ENCODE results near the gene LRRC1. TPM values are rescaled to one million over a fixed set of nuclear protein-coding genes. Genes with fewer than 3 reads are reported as not detected.

Gene LRRC1
- total and polyA plus RNA-seq, 2 donors (not counting 3 experiments of a cell fraction or from before 2014, with no cell fraction given) = 5.6 to 11.7 TPM

DNA sequence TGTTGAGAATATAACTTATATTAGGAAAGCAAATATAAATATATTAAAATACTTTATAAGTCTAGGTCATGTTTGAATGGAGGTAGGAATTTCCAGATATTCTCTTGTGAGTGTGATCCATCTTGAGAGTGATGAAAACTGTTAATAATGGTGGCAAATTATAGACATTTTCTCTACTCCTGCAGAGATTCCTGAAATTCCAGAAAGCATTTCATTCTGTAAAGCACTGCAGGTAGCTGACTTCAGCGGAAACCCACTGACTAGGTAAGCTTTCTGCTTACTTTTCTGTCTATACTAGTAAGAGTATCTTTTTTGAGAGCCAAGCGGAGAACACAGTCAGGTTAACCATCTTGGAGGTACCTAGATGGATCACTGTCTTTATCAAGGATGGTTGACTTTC, 84.0 kb downstream of the LRRC1 start:
- no peaks in the 10 kb centered on the region for H4K20me1 ChIP-seq (replicated peaks; ENCODE audit: control insufficient read depth, extremely low read depth, insufficient read depth, low read length)
- H3K79me2 ChIP-seq (ENCODE audit: control insufficient read depth, insufficient read depth, low read length) = no peaks in the 10 kb centered on the region
- H3K36me3 ChIP-seq (ENCODE audit: control insufficient read depth in 2 of 2, extremely low read depth in 1 of 2, insufficient read depth in 2 of 2, low read length in 2 of 2) = no peaks in the 10 kb centered on the region
- CTCF ChIA-PET = interaction anchor here (0.9 kb wide), 1 partner anchor 150 kb away, joined by 3 read pairs; no protein-coding TSS in a partner anchor
- dilution Hi-C loops (cut with MboI; ENCODE audit: extremely low pct_ligation_motif_present, low sequenced_read_pairs) (no loop called here), intact Hi-C loops (cut with micrococcal nuclease) (no loop called here)
- H3K4me2 ChIP-seq (ENCODE audit: insufficient read depth, low read length) = no peak overlapping the region
- H3K27ac ChIP-seq (ENCODE audit: insufficient read depth, low read depth, low read length) = no peak overlapping the region
- POLR2A ChIA-PET = no interaction called here
- H3K27me3 ChIP-seq (ENCODE audit: control insufficient read depth in 2 of 2, insufficient read depth in 2 of 2, low read length in 2 of 2) = no peaks in the 10 kb centered on the region
- H2AFZ ChIP-seq (ENCODE audit: low read depth, low read length) = no peak overlapping the region
- FAIRE-seq (no peak), DNase-seq (ENCODE audit: low read depth, low spot score) (no peak)
- no peaks in the 10 kb centered on the region for H3K4me1 ChIP-seq (ENCODE audit: control insufficient read depth, extremely low read depth, insufficient read depth, low read length)
- H3K9me1 ChIP-seq (replicated peaks; ENCODE audit: control insufficient read depth, extremely low read depth, insufficient read depth, low read length) = no peaks in the 10 kb centered on the region
- BruUV-seq (replicated peaks) = no TSS peak
- H3K9ac ChIP-seq (replicated peaks; ENCODE audit: extremely low read depth, insufficient read depth, low read length) = no peak overlapping the region
- no peak overlapping the region for H3K4me3 ChIP-seq (replicated peaks in 1 of 3; ENCODE audit: insufficient read depth in 1 of 3, low read depth in 1 of 3, low read length in 3 of 3)
- no peaks in the 10 kb centered on the region for H3K9me3 ChIP-seq (replicated peaks; ENCODE audit: control insufficient read depth, insufficient read depth, low read length)
- TF ChIP-seq JUN (IDR thresholded peaks at IDR 0.05; ENCODE audit: borderline replicate concordance, insufficient read depth, insufficient read length, low read depth) (no peak), EZH2 (IDR thresholded peaks at IDR 0.05; ENCODE audit: borderline replicate concordance, low read depth, low read length, severe bottlenecking) (no peak), POLR2A (IDR thresholded peaks at IDR 0.05; ENCODE audit: low read depth, low read length) (no peak), MYC (IDR thresholded peaks at IDR 0.05; ENCODE audit: low read depth, low read length) (no peak)
- TF ChIP-seq, protein P1, sequence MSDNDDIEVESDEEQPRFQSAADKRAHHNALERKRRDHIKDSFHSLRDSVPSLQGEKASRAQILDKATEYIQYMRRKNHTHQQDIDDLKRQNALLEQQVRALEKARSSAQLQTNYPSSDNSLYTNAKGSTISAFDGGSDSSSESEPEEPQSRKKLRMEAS (IDR thresholded peaks at IDR 0.05; ENCODE audit: insufficient read depth, insufficient read length) = no peak

DNA sequence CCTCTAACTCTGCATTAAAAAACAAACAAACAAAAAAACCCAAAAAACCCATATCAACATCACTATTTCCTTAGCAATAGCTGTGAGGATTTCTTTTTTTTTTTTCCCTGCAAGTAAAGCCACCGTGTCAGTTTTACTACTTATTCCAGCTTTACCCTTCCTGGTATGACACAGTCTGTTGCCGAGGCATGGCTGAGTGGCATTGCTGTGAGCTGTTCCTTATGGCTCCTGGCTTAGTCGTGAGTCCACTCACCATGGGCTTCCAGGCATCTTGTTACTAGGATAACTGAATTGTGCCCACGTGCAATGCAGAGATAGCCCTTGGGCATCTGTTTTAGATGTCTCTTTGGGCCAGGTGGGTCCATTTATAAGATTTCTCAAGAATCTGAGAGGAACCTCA, 84.8 kb downstream of the LRRC1 start:
- DNase-seq (ENCODE audit: low read depth, low spot score) = no peak
- H3K27ac ChIP-seq (ENCODE audit: insufficient read depth, low read depth, low read length) = no peak overlapping the region
- H3K4me1 ChIP-seq (ENCODE audit: control insufficient read depth, extremely low read depth, insufficient read depth, low read length) = no peaks in the 10 kb centered on the region
- no peak for TF ChIP-seq POLR2AphosphoS5 (IDR thresholded peaks at IDR 0.05; ENCODE audit: insufficient read depth, low read depth, low read length)
- TF ChIP-seq, protein P2, sequence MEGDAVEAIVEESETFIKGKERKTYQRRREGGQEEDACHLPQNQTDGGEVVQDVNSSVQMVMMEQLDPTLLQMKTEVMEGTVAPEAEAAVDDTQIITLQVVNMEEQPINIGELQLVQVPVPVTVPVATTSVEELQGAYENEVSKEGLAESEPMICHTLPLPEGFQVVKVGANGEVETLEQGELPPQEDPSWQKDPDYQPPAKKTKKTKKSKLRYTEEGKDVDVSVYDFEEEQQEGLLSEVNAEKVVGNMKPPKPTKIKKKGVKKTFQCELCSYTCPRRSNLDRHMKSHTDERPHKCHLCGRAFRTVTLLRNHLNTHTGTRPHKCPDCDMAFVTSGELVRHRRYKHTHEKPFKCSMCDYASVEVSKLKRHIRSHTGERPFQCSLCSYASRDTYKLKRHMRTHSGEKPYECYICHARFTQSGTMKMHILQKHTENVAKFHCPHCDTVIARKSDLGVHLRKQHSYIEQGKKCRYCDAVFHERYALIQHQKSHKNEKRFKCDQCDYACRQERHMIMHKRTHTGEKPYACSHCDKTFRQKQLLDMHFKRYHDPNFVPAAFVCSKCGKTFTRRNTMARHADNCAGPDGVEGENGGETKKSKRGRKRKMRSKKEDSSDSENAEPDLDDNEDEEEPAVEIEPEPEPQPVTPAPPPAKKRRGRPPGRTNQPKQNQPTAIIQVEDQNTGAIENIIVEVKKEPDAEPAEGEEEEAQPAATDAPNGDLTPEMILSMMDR (IDR thresholded peaks at IDR 0.05; ENCODE audit: extremely low read depth in 1 of 2, insufficient read depth in 1 of 2, low read depth in 1 of 2, low read length in 2 of 2) = no peak
- no peaks in the 10 kb centered on the region for H3K79me2 ChIP-seq (ENCODE audit: control insufficient read depth, insufficient read depth, low read length)
- no peaks in the 10 kb centered on the region for H4K20me1 ChIP-seq (replicated peaks; ENCODE audit: control insufficient read depth, extremely low read depth, insufficient read depth, low read length)
- H3K36me3 ChIP-seq (ENCODE audit: control insufficient read depth in 2 of 2, extremely low read depth in 1 of 2, insufficient read depth in 2 of 2, low read length in 2 of 2) = no peaks in the 10 kb centered on the region
- POLR2A ChIA-PET = no interaction called here
- no TSS peak for BruUV-seq (replicated peaks)
- no peak overlapping the region for H3K4me2 ChIP-seq (ENCODE audit: insufficient read depth, low read length)
- H3K9me3 ChIP-seq (replicated peaks; ENCODE audit: control insufficient read depth, insufficient read depth, low read length) = no peaks in the 10 kb centered on the region
- no peaks in the 10 kb centered on the region for H3K9me1 ChIP-seq (replicated peaks; ENCODE audit: control insufficient read depth, extremely low read depth, insufficient read depth, low read length)
- no peak overlapping the region for H2AFZ ChIP-seq (ENCODE audit: low read depth, low read length)
- H3K9ac ChIP-seq (replicated peaks; ENCODE audit: extremely low read depth, insufficient read depth, low read length) = no peak overlapping the region
- H3K4me3 ChIP-seq (replicated peaks in 1 of 3; ENCODE audit: insufficient read depth in 1 of 3, low read depth in 1 of 3, low read length in 3 of 3) = no peak overlapping the region
- CTCF ChIA-PET = interaction anchor here (1.0 to 1.1 kb wide), 2 partner anchors 77 to 161 kb away, joined by 3 read pairs; no protein-coding TSS in a partner anchor
- no peaks in the 10 kb centered on the region for H3K27me3 ChIP-seq (ENCODE audit: control insufficient read depth in 2 of 2, insufficient read depth in 2 of 2, low read length in 2 of 2)
- intact Hi-C loops (cut with micrococcal nuclease) (no loop called here), dilution Hi-C loops (cut with MboI; ENCODE audit: extremely low pct_ligation_motif_present, low sequenced_read_pairs) (no loop called here)
- FAIRE-seq = no peak
